HEK293T (cell line): ENCODE measurements around the gene GABRB1.

Experiments
- CTCF ChIA-PET: fragments of 350-600 bp; formaldehyde crosslinking; extraction: SDS; loops from one replicate; lab custom pipeline; 2021; ENCODE audit warnings: antibody characterized with exemption, inconsistent platforms; lab: Yijun Ruan, JAX
- POLR2A ChIA-PET: fragments of 350-600 bp; formaldehyde crosslinking; extraction: SDS; loops from one replicate; lab custom pipeline; 2020; ENCODE audit warnings: antibody characterized with exemption, inconsistent platforms; lab: Yijun Ruan, JAX
- DNase-seq: peaks from one replicate; pipeline ENCODE4 v3.0.0; 2012; ENCODE audit warnings: mixed read lengths; ENCODE audit errors: extremely low spot score
- ARNT ChIP-seq: fragments of 450-650 bp; IDR thresholded peaks from 2 replicates; pipeline ENCODE4 v1.6.1; 2017; ENCODE audit warnings: mild to moderate bottlenecking
- BHLHE40 ChIP-seq: fragments of 450-650 bp; IDR thresholded peaks from 2 replicates; pipeline ENCODE4 v1.6.1; 2016; ENCODE audit warnings: mild to moderate bottlenecking, moderate library complexity, borderline replicate concordance
- CTBP1 ChIP-seq: fragments of 450-650 bp; IDR thresholded peaks from 2 replicates; pipeline ENCODE4 v1.6.1; 2016; ENCODE audit warnings: borderline replicate concordance
- ELF4 ChIP-seq: fragments of 450-650 bp; IDR thresholded peaks from 2 replicates; pipeline ENCODE4 v1.6.1; 2017; ENCODE audit warnings: antibody characterized with exemption
- FOXA1 ChIP-seq: fragments of 450-650 bp; IDR thresholded peaks from 2 replicates; pipeline ENCODE4 v1.6.1; 2016; ENCODE audit warnings: mild to moderate bottlenecking
- FOXK2 ChIP-seq: fragments of 450-650 bp; IDR thresholded peaks from 2 replicates; pipeline ENCODE4 v1.6.1; 2016; ENCODE audit warnings: mild to moderate bottlenecking
- FOXM1 ChIP-seq: fragments of 450-650 bp; IDR thresholded peaks from 2 replicates; pipeline ENCODE4 v1.6.1; 2017; ENCODE audit warnings: mild to moderate bottlenecking, borderline replicate concordance
- HDGF ChIP-seq: fragments of 450-650 bp; IDR thresholded peaks from 2 replicates; pipeline ENCODE4 v1.6.1; 2017; ENCODE audit warnings: antibody characterized with exemption, borderline replicate concordance
- L3MBTL2 ChIP-seq: fragments of 450-650 bp; conservative IDR thresholded peaks from 2 replicates; pipeline ENCODE4 v1.6.1; 2016; ENCODE audit warnings: mild to moderate bottlenecking
- LEF1 ChIP-seq: fragments of 450-650 bp; IDR thresholded peaks from 2 replicates; pipeline ENCODE4 v1.6.1; 2017; ENCODE audit warnings: mild to moderate bottlenecking, borderline replicate concordance
- NFRKB ChIP-seq: fragments of 450-650 bp; IDR thresholded peaks from 2 replicates; pipeline ENCODE4 v1.6.1; 2016; ENCODE audit warnings: mild to moderate bottlenecking, moderate library complexity
- SP1 ChIP-seq: fragments of 450-650 bp; IDR thresholded peaks from 2 replicates; pipeline ENCODE4 v1.6.1; 2017
- SUZ12 ChIP-seq: fragments of 450-650 bp; IDR thresholded peaks from 2 replicates; pipeline ENCODE4 v1.6.1; 2016; ENCODE audit warnings: mild to moderate bottlenecking
- TARDBP ChIP-seq: fragments of 450-650 bp; IDR thresholded peaks from 2 replicates; pipeline ENCODE4 v1.6.1; 2016
- ZNF384 ChIP-seq: fragments of 450-650 bp; IDR thresholded peaks from 2 replicates; pipeline ENCODE4 v1.6.1; 2016
- TF ChIP-seq, protein P1 (sequence below): fragments of 450-650 bp; IDR thresholded peaks from 2 replicates; pipeline ENCODE4 v1.6.1; 2016

The GABRB1 gene

GRCh38 chr4:47143261-47143660 is 111.9 kb downstream of the GABRB1 start:
- ChIA-PET CTCF (interaction anchor here (1.0 kb wide), 1 partner anchor 21 kb away, joined by 3 read pairs; no protein-coding TSS in a partner anchor), POLR2A (no interaction called here)
- TF ChIP-seq SP1 (no peak), TARDBP (no peak), SUZ12 (no peak), ELF4 (no peak), L3MBTL2 (no peak), FOXM1 (no peak), NFRKB (no peak), ZNF384 (no peak), ARNT (no peak), BHLHE40 (no peak), FOXK2 (no peak), HDGF (no peak), FOXA1 (no peak), LEF1 (no peak), CTBP1 (no peak)
- TF ChIP-seq, protein P1, sequence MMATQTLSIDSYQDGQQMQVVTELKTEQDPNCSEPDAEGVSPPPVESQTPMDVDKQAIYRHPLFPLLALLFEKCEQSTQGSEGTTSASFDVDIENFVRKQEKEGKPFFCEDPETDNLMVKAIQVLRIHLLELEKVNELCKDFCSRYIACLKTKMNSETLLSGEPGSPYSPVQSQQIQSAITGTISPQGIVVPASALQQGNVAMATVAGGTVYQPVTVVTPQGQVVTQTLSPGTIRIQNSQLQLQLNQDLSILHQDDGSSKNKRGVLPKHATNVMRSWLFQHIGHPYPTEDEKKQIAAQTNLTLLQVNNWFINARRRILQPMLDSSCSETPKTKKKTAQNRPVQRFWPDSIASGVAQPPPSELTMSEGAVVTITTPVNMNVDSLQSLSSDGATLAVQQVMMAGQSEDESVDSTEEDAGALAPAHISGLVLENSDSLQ = no peak
- no peak for DNase-seq

DNA sequence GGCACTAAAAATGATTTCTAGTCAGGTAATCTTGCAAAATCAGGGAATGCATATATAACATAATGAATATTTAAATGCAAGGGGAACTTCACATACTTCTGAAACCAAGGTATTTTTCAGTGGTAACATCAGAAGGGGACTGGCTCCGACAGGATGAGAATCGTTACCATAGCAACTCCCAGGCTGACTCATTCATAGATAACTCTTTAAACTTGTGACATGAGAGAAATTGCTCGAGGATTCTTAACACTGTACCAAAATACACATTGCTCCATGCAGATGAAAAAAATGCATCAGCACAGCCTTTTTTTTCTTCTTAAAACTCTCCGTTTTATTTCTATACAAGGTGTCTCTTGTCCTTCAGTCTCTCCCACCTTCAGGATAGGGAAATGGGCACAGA is 114.3 kb downstream of the GABRB1 start:
- ChIA-PET POLR2A (no interaction called here), CTCF (no interaction called here)
- no peak for DNase-seq
- TF ChIP-seq FOXK2 = no peak
- no peak for TF ChIP-seq SUZ12
- TF ChIP-seq FOXA1 = no peak
- TF ChIP-seq FOXM1 = no peak
- no peak for TF ChIP-seq LEF1

GRCh38 chr4:47154816-47155370 is 123.5 kb downstream of the GABRB1 start:
- POLR2A ChIA-PET = no interaction called here
- CTCF ChIA-PET = no interaction called here
- DNase-seq = no peak
- TF ChIP-seq SP1 (no peak), FOXA1 (no peak), BHLHE40 (no peak), FOXM1 (no peak)

DNA sequence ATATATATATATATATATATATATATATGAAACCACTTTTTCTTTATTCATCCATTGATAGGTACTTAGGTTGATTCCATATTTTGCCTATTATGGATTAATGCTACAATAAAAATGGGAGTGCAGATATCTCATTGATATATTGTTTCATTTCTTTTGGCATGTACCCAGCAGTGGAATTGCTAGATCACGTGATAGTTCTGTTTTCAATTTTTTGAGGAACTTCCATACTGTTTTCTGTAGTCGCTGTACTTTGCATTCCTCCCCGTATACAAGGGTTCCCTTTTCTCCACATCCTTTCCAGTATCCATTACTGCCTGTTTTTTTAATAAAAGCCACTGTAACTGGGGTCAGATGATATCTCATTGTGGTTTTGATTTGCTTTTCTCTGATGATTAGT is 124.6 kb downstream of the GABRB1 start:
- CTCF ChIA-PET = no interaction called here
- TF ChIP-seq FOXM1 (no peak), FOXA1 (no peak), ELF4 (no peak), CTBP1 (no peak), FOXK2 (no peak), HDGF (no peak), NFRKB (no peak), BHLHE40 (no peak), L3MBTL2 (no peak), ARNT (no peak), SP1 (no peak), ZNF384 (no peak), SUZ12 (no peak), LEF1 (no peak), TARDBP (no peak)
- TF ChIP-seq, protein P1 = no peak
- POLR2A ChIA-PET = no interaction called here
- DNase-seq = no peak

DNA sequence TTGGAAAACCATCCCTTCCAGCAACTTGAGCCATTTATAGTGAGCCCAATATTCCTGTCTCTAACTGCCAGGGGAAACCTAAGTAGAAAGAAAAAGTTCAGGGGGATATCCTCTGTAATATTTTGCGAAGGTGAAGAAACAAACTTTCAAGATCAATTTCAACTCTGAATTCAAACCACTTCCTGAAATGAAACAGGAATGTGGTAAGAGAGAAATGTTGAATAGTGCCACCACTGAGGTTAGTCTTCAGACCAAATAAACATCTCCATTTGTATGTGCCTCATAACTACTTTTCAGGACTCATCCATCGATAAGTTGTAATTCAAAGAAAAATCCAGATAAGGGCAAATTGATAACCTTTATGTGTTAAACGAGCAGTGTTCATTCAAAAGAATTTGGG is 128.7 kb downstream of the GABRB1 start:
- DNase-seq = no peak
- POLR2A ChIA-PET = no interaction called here
- CTCF ChIA-PET = no interaction called here

DNA sequence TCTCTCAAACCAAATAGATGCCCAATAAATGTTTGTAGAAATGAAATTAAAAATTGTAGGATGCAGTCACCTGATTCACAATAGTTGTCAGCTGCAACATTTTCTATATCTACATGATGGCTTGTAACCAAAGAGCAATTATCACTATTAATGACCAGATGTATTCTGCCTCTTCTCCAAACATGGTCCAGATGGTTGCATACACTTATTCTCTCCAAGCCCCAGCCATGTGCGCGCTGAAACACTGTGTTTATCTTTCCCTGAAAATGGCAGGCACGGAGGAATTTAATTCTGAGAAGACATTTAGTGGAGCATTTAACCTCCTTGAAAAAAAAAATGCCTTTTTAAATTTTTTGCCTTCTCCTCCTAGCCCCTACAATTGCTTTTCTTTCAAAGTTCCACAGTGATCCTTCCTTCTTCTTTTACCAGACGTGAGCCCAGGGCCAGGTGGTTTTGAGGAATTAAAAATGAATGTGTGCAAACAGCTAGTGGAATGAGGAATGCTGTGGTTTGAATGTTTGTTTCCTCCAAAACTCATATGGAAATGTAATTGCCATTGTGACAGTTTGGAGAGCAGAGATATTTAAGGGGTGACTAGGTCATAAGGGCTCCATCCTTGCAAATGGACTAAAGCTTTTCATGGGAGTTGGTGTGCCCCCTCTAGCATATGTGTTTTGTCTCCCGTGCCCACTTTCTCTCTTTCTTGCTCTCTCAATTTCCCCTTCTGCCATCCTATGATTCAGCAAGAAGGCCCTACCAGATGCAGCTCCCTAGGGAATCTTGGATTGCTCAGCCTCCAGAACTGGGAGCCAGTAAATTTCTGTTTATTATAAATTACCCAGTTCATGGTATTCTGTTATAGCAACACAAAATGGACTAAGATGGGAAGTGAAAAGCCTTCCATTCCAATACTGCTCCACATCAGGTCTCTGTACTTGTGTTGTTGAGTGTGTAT is 136.0 kb downstream of the GABRB1 start:
- ChIA-PET CTCF (no interaction called here), POLR2A (no interaction called here)
- no peak for DNase-seq
- TF ChIP-seq FOXK2 (no peak), HDGF (no peak), FOXM1 (no peak), ARNT (no peak), LEF1 (no peak), CTBP1 (no peak), L3MBTL2 (no peak), NFRKB (no peak)
- TF ChIP-seq, protein P1 = no peak

More for the DNA sequence above, 128.7 kb downstream of the GABRB1 start:
- TF ChIP-seq NFRKB = no peak
- no peak for TF ChIP-seq CTBP1
- TF ChIP-seq ELF4 = no peak
- no peak for TF ChIP-seq HDGF
- no peak for TF ChIP-seq SUZ12
- TF ChIP-seq BHLHE40 = no peak
- TF ChIP-seq SP1 = no peak
- no peak for TF ChIP-seq TARDBP
- TF ChIP-seq ARNT = no peak
- no peak for TF ChIP-seq FOXM1
- no peak for TF ChIP-seq ZNF384
- TF ChIP-seq LEF1 = no peak
- no peak for TF ChIP-seq L3MBTL2
- TF ChIP-seq FOXA1 = no peak
